GM18858 (cell line): ENCODE results near the gene ST8SIA5.
"Not testable (repeated sequence)": the region's sequence is repeated elsewhere in the genome, so short reads cannot be mapped to it uniquely, and the experiment has no call there.

ENCODE experiments used
- ATAC-seq: cut with Tn5 transposase; IDR thresholded peaks from one replicate; pipeline ENCODE4 v1.9.1; 2021; ENCODE audit not compliant: unreplicated experiment

The ST8SIA5 gene

DNA sequence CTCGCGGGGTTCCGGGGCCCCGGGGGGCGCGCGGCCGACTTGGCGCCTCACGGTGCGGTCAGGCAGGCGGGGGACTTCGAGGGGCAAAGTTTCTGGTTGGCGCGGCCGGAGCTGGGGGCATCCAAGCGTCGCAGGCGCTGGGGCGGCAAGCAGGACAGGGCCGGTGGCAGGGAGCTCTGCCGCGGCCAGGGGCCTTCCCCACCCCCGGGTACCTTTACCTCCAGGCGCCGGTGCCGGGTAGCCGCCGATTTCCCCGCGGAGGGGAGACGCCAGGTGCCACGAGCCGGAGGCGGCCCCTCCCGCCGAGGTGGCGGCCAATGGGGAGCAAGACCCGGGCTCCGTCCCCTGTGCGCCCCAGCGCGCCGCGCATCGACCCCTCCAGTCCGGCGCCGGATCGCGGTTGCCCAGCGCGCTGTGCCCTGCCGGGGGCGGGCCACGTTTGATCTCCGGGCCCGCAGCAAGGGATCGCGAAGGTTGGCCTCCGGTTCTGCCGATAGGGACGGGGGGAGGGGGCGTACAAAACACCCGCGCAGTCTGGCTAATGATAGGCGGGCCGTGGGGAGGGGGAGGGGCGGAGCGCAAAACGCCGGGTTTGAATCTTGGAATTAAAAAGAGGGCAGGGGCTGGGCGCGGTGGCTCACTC, at the start of gene ST8SIA5:
TSS of gene ST8SIA5 (minus strand) at position 495 of the 643 bp plus-strand sequence. CDS start 545 bp downstream, outside the sequence.
- no peak for ATAC-seq

- not testable (repeated sequence) for ATAC-seq
Observed at GRCh38 chr18:46795945-46796344, 39.1 kb upstream of the ST8SIA5 start.

DNA sequence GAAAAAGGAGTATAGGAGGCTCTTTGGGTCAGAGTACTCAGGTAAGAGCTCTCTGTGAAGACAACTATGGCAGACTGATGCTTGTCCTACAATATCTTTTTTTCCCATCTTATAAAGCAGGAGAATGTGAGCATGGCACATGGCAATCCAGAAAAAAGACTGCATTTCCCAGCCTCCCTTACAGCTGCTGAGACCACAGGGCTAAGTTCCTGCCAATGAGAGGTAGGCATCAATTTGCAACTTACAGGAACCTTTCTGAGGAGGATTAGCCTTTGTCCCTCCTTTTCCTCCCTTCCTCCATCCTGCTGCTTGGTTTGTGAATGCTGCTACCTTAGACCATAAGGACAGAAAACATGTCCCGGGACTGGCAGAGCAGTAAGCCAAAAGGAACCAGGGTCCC, 37.8 kb upstream of the ST8SIA5 start:
- ATAC-seq = no peak

- ATAC-seq = no peak
Observed at GRCh38 chr18:46793565-46793964, 36.7 kb upstream of the ST8SIA5 start.

DNA sequence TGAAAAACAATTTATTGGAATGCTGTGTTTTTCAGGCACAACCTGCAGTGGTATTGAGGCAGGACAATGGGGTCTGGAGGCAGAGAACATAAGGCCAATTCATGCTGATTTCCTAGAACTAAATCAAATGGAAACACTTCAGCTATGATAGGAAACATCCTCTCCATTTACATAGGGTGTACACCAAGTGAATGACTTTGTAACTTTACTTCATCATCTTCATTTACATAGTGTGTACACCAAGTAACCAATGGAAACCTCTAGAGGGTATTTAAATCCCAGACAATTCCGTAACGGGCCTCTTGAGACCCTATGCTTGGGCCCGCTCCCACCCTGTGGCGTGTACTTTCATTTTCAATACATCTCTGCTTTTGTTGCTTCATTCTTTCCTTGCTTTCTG, 32.2 kb upstream of the ST8SIA5 start:
- ATAC-seq = no peak

DNA sequence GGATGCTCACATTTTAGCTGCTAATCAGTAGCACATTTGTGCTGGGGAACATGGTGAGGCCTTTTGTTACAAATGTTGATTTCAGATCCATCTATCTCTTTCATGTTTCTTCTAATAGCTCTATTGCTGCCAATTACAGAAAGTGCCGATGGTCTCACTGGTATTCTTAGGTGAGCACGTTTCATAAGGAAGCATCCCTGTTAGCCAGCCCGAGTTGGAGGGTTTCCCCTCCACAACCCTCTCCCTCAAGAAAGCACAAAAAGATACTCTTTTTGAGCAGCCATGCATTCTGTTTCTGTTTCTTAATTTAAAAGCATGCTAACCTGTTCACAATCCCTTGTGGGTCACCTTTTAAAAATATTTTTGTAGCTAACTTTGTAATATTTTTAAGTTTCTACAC, 30.8 kb upstream of the ST8SIA5 start:
- no peak for ATAC-seq

DNA sequence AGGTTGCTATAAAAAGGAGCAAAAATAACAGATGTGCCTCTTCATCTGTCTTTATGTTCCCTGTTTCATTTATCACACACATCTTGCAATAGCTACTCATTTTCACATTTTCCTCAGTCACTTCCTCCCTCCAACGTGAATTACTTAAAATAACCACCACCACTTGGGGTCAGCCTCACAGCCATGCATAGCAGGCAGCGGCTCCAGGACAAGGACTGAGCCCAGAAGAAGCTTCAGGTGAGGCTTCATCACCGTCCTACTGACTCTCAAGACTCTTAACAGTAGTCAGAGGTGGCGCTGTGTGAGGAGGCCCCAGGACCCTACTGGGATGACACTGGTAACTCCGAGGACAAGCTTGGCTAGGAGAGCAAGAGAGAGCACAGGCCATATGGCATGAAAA, 15.5 kb upstream of the ST8SIA5 start:
- ATAC-seq = no peak

DNA sequence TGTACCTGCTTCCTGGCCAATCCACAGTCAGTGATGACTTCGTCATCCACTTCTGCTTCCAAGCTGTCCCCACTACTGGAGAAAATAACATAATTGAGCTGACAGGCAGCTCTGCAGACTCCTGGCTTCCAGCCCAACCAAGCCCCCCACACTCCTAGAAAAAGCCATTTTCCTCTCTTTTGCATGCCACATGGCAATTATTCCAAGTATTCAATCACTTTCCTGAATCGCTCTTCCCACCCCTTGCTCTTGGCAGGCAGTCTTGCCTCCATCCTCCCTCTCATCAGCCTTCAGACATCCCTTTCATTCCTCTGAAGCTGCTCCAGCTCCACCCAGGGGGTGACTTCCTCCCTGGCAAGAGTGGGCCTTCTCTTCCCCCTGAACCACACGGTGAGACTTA, 14.3 kb upstream of the ST8SIA5 start:
- ATAC-seq = no peak

GRCh38 chr18:46770708-46771107, 13.9 kb upstream of the ST8SIA5 start:
- no peak for ATAC-seq

- ATAC-seq = no peak
Observed at GRCh38 chr18:46768166-46768921, 11.5 kb upstream of the ST8SIA5 start.

- ATAC-seq = no peak
Observed at GRCh38 chr18:46767217-46767616, 10.4 kb upstream of the ST8SIA5 start.

GRCh38 chr18:46764586-46764985, 7.7 kb upstream of the ST8SIA5 start:
- ATAC-seq = no peak

DNA sequence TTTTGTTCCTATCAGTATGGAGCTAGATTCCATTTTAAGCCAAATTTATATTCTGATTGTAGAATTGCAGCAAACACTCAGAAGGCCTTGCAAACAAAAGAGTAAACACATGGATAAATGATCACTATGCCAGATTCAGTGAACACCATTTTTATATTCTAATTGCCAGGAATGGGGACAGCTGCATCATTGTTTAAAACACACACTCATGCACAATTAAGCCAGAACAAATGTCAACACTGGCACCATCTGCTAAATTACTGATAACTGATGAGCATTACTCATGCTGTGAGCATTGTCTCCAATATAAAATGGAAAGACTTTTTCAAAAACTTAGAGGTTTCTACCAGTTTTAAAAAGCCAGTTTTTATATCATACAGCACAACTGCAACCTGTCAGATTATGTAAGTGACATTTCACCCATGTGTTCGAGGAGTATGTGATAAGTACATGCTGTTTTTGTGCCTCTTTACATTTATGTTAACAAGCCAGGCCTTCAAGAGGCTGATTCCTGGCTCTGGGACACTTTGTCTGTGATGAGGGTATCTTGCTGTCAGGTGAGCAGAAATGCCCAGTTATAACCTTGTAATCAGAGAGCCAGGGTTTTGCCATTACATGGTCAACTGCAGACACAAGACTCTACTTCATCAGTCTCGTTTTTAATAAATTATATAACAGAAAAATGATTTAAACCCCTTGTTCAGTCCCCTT, 4.4 kb upstream of the ST8SIA5 start:
- ATAC-seq = no peak

DNA sequence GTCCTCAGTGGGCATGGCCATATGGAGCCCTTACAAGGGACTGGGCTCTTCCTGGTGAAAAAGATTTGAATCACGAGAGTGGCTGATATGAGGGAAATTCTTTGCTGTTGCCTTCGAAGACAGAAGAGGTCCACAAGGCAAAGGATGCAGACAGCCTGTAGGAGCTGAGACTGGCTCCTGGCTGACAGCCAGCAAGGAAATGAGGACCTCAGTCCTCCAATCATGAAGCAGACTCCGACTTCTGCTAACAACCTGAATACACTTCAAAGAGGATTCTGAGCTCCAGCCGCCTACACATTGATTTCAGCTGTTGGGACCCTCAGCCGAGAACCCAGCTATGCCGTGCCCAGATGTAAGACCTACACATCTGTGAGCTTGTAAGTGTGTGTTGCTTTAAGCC, 3.0 kb upstream of the ST8SIA5 start:
- ATAC-seq = no peak

DNA sequence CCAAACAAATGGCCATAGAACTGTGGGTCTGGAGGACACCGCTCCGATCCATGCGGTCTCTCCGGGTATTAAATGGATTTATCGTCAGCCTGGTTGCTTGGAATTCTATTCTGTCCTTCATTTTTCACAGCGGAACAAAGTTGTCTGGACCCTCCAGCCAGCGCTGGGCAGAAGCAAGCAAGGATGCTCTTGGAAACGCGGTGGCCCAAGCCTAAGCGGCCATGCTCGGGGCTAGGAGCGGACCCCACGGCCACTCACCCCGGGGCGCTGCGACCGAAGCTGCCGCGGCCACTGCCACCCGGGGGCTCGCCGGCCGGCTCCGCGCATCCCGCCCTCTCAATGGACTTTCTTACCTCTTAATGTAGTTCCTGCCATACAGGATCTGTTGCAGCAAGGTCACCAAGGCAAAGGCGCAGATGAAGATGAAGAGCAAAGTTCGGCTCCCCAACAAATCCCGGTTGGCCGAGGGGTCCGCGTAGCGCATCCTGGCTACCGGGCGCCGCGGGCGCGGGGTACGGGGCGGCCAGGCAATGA, 761 bp downstream of the ST8SIA5 start:
- no peak for ATAC-seq

DNA sequence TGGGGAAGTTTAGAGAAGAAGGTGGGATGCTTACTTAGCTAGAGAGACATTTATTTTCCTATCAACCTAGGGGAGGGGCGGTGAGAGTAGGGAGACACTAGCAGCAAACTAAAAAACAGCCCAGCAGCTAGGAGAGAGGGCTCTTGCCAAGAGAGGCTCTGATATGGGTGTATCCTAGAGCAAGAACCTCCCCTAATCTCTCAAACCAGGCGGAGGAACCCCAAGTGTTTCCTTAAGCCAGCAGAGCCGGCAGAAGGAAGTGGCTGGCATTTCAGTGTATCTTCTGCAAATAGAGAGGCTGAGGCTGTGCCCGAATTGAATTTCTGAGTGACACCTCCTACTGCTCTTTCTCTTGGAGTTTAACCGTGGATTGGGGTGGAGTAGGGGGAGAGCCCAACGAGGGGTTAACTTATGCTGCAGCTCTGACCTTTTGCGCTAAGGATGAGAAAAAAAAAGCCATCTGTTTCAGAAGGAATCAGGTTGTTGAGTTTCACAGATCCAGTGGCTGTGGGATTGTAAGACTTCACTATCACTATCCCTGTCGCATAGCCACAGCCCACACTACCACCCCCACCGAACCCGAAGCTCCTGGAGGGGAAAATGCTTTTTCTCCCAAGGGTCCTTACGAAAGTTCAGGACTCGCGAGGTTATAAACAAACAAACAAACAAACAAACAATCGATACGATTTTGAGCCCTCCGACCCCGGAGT, 1.4 kb downstream of the ST8SIA5 start:
- no peak for ATAC-seq

GRCh38 chr18:46754661-46755292, 2.1 kb downstream of the ST8SIA5 start:
- no peak for ATAC-seq

DNA sequence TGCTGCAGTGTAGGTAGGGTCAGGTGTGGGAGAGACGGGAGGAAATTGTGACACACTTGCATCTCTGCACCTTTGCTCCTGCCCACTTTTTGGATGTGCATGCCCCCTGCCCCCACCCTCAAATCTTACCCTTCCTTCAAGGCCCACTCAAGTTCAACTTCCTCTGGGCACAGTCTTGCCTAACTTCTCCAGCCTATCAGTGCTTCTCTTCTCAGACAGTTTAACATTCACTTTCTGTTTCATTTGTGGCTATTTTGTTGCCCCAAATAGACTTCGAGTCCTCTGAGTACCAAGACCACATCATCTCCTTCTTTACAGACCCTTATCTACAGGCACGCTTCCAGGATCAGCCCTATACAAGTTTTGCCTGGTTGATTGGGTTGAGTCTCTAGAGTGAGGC, 2.7 kb downstream of the ST8SIA5 start:
- peak; percentile 63 for ATAC-seq

DNA sequence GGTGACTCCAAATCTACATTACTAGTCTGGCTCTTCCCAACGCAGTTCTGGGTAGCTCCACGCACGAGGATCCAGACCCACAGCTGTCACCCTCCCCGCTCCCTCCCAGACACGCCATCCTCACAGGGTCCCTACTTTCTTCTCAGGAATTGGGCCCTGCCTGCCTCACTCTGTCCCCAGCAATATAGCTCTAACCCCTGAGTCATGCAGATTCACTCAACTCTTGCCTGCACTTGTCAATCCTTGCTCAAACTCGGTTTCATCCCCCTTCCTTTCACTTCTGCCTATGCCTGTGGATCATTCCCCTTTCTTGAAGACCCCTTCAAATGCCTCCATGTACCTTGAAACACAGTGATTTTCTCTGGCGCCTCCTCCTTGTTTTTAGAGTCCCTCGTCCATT, 5.0 kb downstream of the ST8SIA5 start:
- ATAC-seq = no peak

- no peak for ATAC-seq
Observed at GRCh38 chr18:46750626-46751025, 6.2 kb downstream of the ST8SIA5 start.

DNA sequence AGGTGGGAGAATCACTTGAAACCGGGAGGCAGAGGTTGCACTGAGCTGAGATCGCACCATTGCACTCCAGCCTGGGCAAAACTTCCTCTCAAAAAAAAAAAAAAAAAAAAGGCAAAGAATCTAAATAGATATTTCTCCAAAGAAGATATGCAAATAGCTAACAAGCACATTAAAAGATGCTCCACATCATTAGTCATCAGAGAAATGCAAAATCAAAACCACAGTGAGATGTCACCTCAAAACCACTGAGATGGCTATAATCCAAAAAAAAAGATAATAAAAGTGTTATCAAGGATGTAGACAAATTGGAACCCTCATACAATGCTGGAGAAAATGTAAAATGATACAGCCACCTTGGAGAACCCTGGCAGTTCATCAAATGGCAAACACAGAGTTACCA, 8.4 kb downstream of the ST8SIA5 start:
- no peak for ATAC-seq
